IMR-90 (cell line): ENCODE measurements around the gene UMODL1. TPM values are rescaled to one million over a fixed set of nuclear protein-coding genes. Genes with fewer than 3 reads are reported as not detected.

Experiments
- ATAC-seq: fragments of 200-7000 bp; cut with Tn5 transposase; 2 replicates; pipeline ENCODE4 v1.9.1; 2020; ENCODE audit warnings: low read depth, mild to moderate bottlenecking, moderate library complexity
- BruUV-seq: library from RNA; stranded (reverse); fragments of 400-500 nt; replicated peaks from 2 replicates; lab custom pipeline; 2021; lab: Mats Ljungman, UMichigan
- CTCF ChIA-PET: fragments of 300-600 bp; formaldehyde crosslinking; extraction: SDS; loops from one replicate; lab custom pipeline; 2021; ENCODE audit warnings: antibody characterized with exemption; lab: Yijun Ruan, JAX
- POLR2A ChIA-PET: fragments of 300-600 bp; sonication (Branson Sonifier 250); formaldehyde crosslinking; loops from one replicate; lab custom pipeline; 2022; ENCODE audit warnings: antibody characterized with exemption; ENCODE audit not compliant: unreplicated experiment; lab: Charles Lee
- DNase-seq: peaks from one replicate; pipeline ENCODE4 v3.0.0; 2013
- H2AFZ ChIP-seq: replicated peaks from 2 replicates; pipeline ENCODE3; 2013; ENCODE audit warnings: low read length, mild to moderate bottlenecking; ENCODE audit not compliant: poor library complexity
- H2AK5ac ChIP-seq: 2 replicates; pipeline ENCODE4 v1.6.1; 2013; ENCODE audit warnings: low read depth, low read length, inconsistent platforms
- H2AK9ac ChIP-seq: replicated peaks from 2 replicates; pipeline ENCODE3; 2013; ENCODE audit warnings: mild to moderate bottlenecking, low read depth, low read length, moderate library complexity; ENCODE audit not compliant: poor library complexity
- H2BK120ac ChIP-seq: 2 replicates; pipeline ENCODE4 v1.6.1; 2013; ENCODE audit warnings: low read depth, low read length, inconsistent platforms
- H2BK15ac ChIP-seq: 3 replicates; pipeline ENCODE4 v1.6.1; 2013; ENCODE audit warnings: low read depth, low read length, inconsistent platforms
- H2BK20ac ChIP-seq: 2 replicates; pipeline ENCODE4 v1.6.1; 2013; ENCODE audit warnings: low read depth, mild to moderate bottlenecking, inconsistent platforms, low read length, moderate library complexity
- H2BK5ac ChIP-seq: 2 replicates; pipeline ENCODE4 v1.6.1; 2013; ENCODE audit warnings: mild to moderate bottlenecking, low read depth, low read length, inconsistent platforms; ENCODE audit not compliant: poor library complexity, severe bottlenecking
- H3K14ac ChIP-seq: replicated peaks from 2 replicates; pipeline ENCODE4 v1.6.1; 2013; ENCODE audit warnings: low read depth, low read length, inconsistent platforms
- H3K18ac ChIP-seq: 2 replicates; pipeline ENCODE4 v1.6.1; 2013; ENCODE audit warnings: low read depth, low read length, control low read depth
- H3K23ac ChIP-seq: 2 replicates; pipeline ENCODE4 v1.6.1; 2013; ENCODE audit warnings: low read depth, low read length, inconsistent platforms
- H3K27ac ChIP-seq: 2 replicates; pipeline ENCODE4 v1.5.1; 2013; ENCODE audit warnings: mild to moderate bottlenecking, control low read depth, low read length; ENCODE audit not compliant: insufficient read depth
- H3K27me3 ChIP-seq: 2 replicates; pipeline ENCODE4 v1.6.1; 2013; ENCODE audit warnings: low read length; ENCODE audit not compliant: control insufficient read depth, insufficient read depth
- H3K36me3 ChIP-seq: 2 replicates; pipeline ENCODE4 v1.6.1; 2013; ENCODE audit warnings: low read length, mixed read lengths; ENCODE audit not compliant: control insufficient read depth, insufficient read depth
- H3K4ac ChIP-seq: 2 replicates; pipeline ENCODE4 v1.6.1; 2013; ENCODE audit warnings: low read depth, low read length, inconsistent platforms
- H3K4me1 ChIP-seq: 2 replicates; pipeline ENCODE4 v1.6.1; 2013; ENCODE audit warnings: low read length, mixed read lengths; ENCODE audit not compliant: control insufficient read depth, insufficient read depth
- H3K4me2 ChIP-seq: 2 replicates; pipeline ENCODE4 v1.6.1; 2013; ENCODE audit warnings: low read depth, mild to moderate bottlenecking, control low read depth, low read length, moderate library complexity
- H3K4me3 ChIP-seq: 2 replicates; pipeline ENCODE4 v1.5.1; 2013; ENCODE audit warnings: low read depth, mild to moderate bottlenecking, control low read depth, low read length, moderate library complexity; ENCODE audit not compliant: insufficient read depth
- H3K56ac ChIP-seq: 2 replicates; pipeline ENCODE4 v1.6.1; 2013; ENCODE audit warnings: low read length, inconsistent platforms; ENCODE audit not compliant: insufficient read depth; ENCODE audit errors: extremely low read depth
- H3K79me1 ChIP-seq, 2 experiments: 2 replicates each; pipeline ENCODE4 v1.6.1; 2013; ENCODE audit warnings: low read length in 2 of 2, inconsistent platforms in 1 of 2, low read depth in 1 of 2
- H3K9ac ChIP-seq: 2 replicates; pipeline ENCODE4 v1.6.1; 2013; ENCODE audit warnings: low read depth, low read length, control low read depth
- H3K9me1 ChIP-seq: 2 replicates; pipeline ENCODE4 v1.6.1; 2013; ENCODE audit warnings: low read length, inconsistent platforms; ENCODE audit not compliant: insufficient read depth
- H3K9me3 ChIP-seq: 2 replicates; pipeline ENCODE4 v1.6.1; 2013; ENCODE audit warnings: low read length; ENCODE audit not compliant: control insufficient read depth, insufficient read depth
- H4K20me1 ChIP-seq: 2 replicates; pipeline ENCODE4 v1.6.1; 2013; ENCODE audit warnings: low read length, inconsistent platforms; ENCODE audit not compliant: insufficient read depth
- H4K5ac ChIP-seq: 2 replicates; pipeline ENCODE4 v1.6.1; 2013; ENCODE audit warnings: mild to moderate bottlenecking, low read depth, low read length, control low read depth
- H4K8ac ChIP-seq, 2 experiments: 2 replicates each; pipeline ENCODE4 v1.6.1; 2013; ENCODE audit warnings: low read depth in 2 of 2, low read length in 2 of 2, control low read depth in 1 of 2, inconsistent platforms in 1 of 2
- H4K91ac ChIP-seq: 2 replicates; pipeline ENCODE4 v1.6.1; 2013; ENCODE audit warnings: low read depth, low read length, inconsistent platforms; ENCODE audit not compliant: insufficient read depth
- BHLHE40 ChIP-seq: fragments of 150-350 bp; IDR thresholded peaks from 2 replicates; pipeline ENCODE4 v1.6.1; 2016; ENCODE audit warnings: mild to moderate bottlenecking, low read depth, low read length
- CEBPB ChIP-seq: IDR thresholded peaks from 2 replicates; pipeline ENCODE4 v1.6.1; 2012; ENCODE audit warnings: low read depth, low read length, improper control_type of control experiment
- CHD1 ChIP-seq: IDR thresholded peaks from 2 replicates; pipeline ENCODE4 v1.6.1; 2012; ENCODE audit warnings: low read depth, low read length, improper control_type of control experiment
- ELK1 ChIP-seq: fragments of 150-350 bp; IDR thresholded peaks from 2 replicates; pipeline ENCODE4 v1.6.1; 2016; ENCODE audit warnings: low read depth, mild to moderate bottlenecking, low read length, moderate library complexity, borderline replicate concordance
- FOS ChIP-seq: fragments of 150-350 bp; IDR thresholded peaks from 2 replicates; pipeline ENCODE4 v1.6.1; 2016; ENCODE audit warnings: low read depth, low read length
- MAFK ChIP-seq: IDR thresholded peaks from 2 replicates; pipeline ENCODE4 v1.6.1; 2012; ENCODE audit warnings: low read depth, low read length, improper control_type of control experiment
- MAZ ChIP-seq: IDR thresholded peaks from 2 replicates; pipeline ENCODE4 v1.6.1; 2012; ENCODE audit warnings: low read depth, mild to moderate bottlenecking, low read length, improper control_type of control experiment, moderate library complexity, borderline replicate concordance
- MXI1 ChIP-seq: IDR thresholded peaks from 2 replicates; pipeline ENCODE4 v1.6.1; 2012; ENCODE audit warnings: low read depth, mild to moderate bottlenecking, low read length, moderate library complexity, borderline replicate concordance
- NFE2L2 ChIP-seq: fragments of 150-350 bp; IDR thresholded peaks from 2 replicates; pipeline ENCODE4 v1.6.1; 2016; ENCODE audit warnings: low read depth, mild to moderate bottlenecking, low read length
- POLR2A ChIP-seq: IDR thresholded peaks from 2 replicates; pipeline ENCODE4 v1.6.1; 2012; ENCODE audit warnings: mild to moderate bottlenecking, low read depth, low read length
- RAD21 ChIP-seq: IDR thresholded peaks from 2 replicates; pipeline ENCODE4 v1.6.1; 2012; ENCODE audit warnings: low read length, improper control_type of control experiment
- RCOR1 ChIP-seq: IDR thresholded peaks from 2 replicates; pipeline ENCODE4 v1.6.1; 2012; ENCODE audit warnings: mild to moderate bottlenecking, low read length, improper control_type of control experiment; ENCODE audit not compliant: insufficient replicate concordance
- RFX5 ChIP-seq: IDR thresholded peaks from 2 replicates; pipeline ENCODE4 v1.8.0; 2012; ENCODE audit warnings: low read depth, mild to moderate bottlenecking, low read length, moderate library complexity
- SMC3 ChIP-seq: fragments of 150-350 bp; IDR thresholded peaks from 2 replicates; pipeline ENCODE4 v1.6.1; 2016; ENCODE audit warnings: low read depth, mild to moderate bottlenecking, antibody characterized with exemption, low read length, moderate library complexity
- WGBS, 2 experiments: methylation state at CpG; one replicate each; pipeline versions ENCODE4 v1.1.5 to v1.1.7; 2013; ENCODE audit warnings: missing lambda C conversion rate in 2 of 2; ENCODE audit not compliant: insufficient read length in 1 of 2; ENCODE audit errors: extremely low coverage in 2 of 2; 5-methylcytosine and 5-hydroxymethylcytosine counted together
- dilution Hi-C: fragments of 300-500 bp; cut with HindIII; formaldehyde crosslinking; loops from one replicate; pipeline ENCODE4 v1.14.3; 2018; ENCODE audit warnings: low sequenced_read_pairs; ENCODE audit not compliant: unreplicated experiment
- in situ Hi-C: fragments of 300-500 bp; cut with MboI; formaldehyde crosslinking; loops from 3 replicates; pipeline ENCODE4 v1.14.3; 2019; ENCODE audit warnings: low sequenced_read_pairs, inconsistent platforms, mixed read lengths
- intact Hi-C: fragments of 100-400 bp; cut with micrococcal nuclease; formaldehyde crosslinking; loops from 2 replicates; pipeline ENCODE4 v1.10.0; 2022
- polyA plus RNA-seq, 3 experiments: library from polyadenylated mRNA; depleted of rRNA; stranded (reverse); fragments of >200 nt; gene quantifications; 2 replicates each; pipeline ENCODE4 v1.2.3, GENCODE V29; 2012; ENCODE audit warnings: low replicate concordance in 1 of 3
- total RNA-seq: library from RNA; depleted of rRNA; stranded (reverse); fragments of >200 nt; gene quantifications from 2 replicates; pipeline ENCODE4 v1.2.3, GENCODE V29; 2012
- TF ChIP-seq, protein P1 (sequence below): fragments of 150-350 bp; IDR thresholded peaks from 2 replicates; pipeline ENCODE4 v1.6.1; 2017; ENCODE audit warnings: mild to moderate bottlenecking, antibody characterized with exemption, low read length, low read depth
- TF ChIP-seq, protein P2 (sequence below): conservative IDR thresholded peaks from 2 replicates; pipeline ENCODE4 v1.5.1; 2012; ENCODE audit warnings: mild to moderate bottlenecking, low read depth, low read length, improper control_type of control experiment

UMODL1 gene
- total and polyA plus RNA-seq, 2 of the 4 experiments (the other 2 are of a cell fraction) = 0.02 TPM; not detected in 1

GRCh38 chr21:42080788-42081083 lies 9.6 kb downstream of the UMODL1 start:
- intact Hi-C loops = no loop called here
- no peak overlapping the region for H4K8ac ChIP-seq

More at GRCh38 chr21:42080788-42081083, 9.6 kb downstream of the UMODL1 start:
- 0 out of 2 replicates have a peak overlapping the region, but pooled peaks have one; percentile 12 for H2BK120ac ChIP-seq
- no peaks in the 10 kb centered on the region for H3K79me1 ChIP-seq
- no peak overlapping the region for H4K91ac ChIP-seq
- WGBS, 2 experiments = 67% methylated on average over 2 of the region's 6 CpGs; no CpG with 5 or more reads in 1 of the 2 experiments
- no peak overlapping the region for H2AK5ac ChIP-seq
- H3K9me1 ChIP-seq = no peaks in the 10 kb centered on the region
- no peak overlapping the region for H3K9ac ChIP-seq
- H2BK20ac ChIP-seq = no peak overlapping the region
- no peak overlapping the region for H3K27ac ChIP-seq
- ATAC-seq (peak; percentile 70), DNase-seq (peak; percentile 89)
- in situ Hi-C loops (no loop called here), dilution Hi-C loops (no loop called here)
- H2BK5ac ChIP-seq = no peak overlapping the region
- H2BK15ac ChIP-seq = no peak overlapping the region
- H2AK9ac ChIP-seq = no peak overlapping the region
- no peak overlapping the region for H2AFZ ChIP-seq
- no peaks in the 10 kb centered on the region for H3K36me3 ChIP-seq
- H4K5ac ChIP-seq = no peak overlapping the region
- no peak overlapping the region for H3K23ac ChIP-seq
- 0 out of 2 replicates have a peak overlapping the region, but pooled peaks have one; percentile 12 for H3K14ac ChIP-seq
- ChIA-PET CTCF (no interaction called here), POLR2A (no interaction called here)
- H3K4me1 ChIP-seq = no peaks in the 10 kb centered on the region
- no peak overlapping the region for H3K18ac ChIP-seq
- H3K4ac ChIP-seq = peak overlapping the region; percentile 33; the same call in 1 of the 2 replicates
- TF ChIP-seq BHLHE40 = peak; percentile 54; the same call in 1 of the 2 replicates
- no peak for TF ChIP-seq MAZ
- no peak for TF ChIP-seq SMC3
- TF ChIP-seq NFE2L2 = no peak
- no peak for TF ChIP-seq RCOR1
- TF ChIP-seq MXI1 = peak; percentile 78; the same call in 1 of the 2 replicates
- peak; percentile 30; the same call in 1 of the 2 replicates for TF ChIP-seq MAFK
- no peak for TF ChIP-seq RAD21
- TF ChIP-seq CHD1 = no peak
- peak; percentile 95 for TF ChIP-seq CEBPB
- TF ChIP-seq POLR2A = no peak
- TF ChIP-seq, protein P1, sequence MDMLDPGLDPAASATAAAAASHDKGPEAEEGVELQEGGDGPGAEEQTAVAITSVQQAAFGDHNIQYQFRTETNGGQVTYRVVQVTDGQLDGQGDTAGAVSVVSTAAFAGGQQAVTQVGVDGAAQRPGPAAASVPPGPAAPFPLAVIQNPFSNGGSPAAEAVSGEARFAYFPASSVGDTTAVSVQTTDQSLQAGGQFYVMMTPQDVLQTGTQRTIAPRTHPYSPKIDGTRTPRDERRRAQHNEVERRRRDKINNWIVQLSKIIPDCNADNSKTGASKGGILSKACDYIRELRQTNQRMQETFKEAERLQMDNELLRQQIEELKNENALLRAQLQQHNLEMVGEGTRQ = peak; percentile 67; the same call in 1 of the 2 replicates
- TF ChIP-seq FOS = peak; percentile 42; the same call in 1 of the 2 replicates
- TF ChIP-seq, protein P2, sequence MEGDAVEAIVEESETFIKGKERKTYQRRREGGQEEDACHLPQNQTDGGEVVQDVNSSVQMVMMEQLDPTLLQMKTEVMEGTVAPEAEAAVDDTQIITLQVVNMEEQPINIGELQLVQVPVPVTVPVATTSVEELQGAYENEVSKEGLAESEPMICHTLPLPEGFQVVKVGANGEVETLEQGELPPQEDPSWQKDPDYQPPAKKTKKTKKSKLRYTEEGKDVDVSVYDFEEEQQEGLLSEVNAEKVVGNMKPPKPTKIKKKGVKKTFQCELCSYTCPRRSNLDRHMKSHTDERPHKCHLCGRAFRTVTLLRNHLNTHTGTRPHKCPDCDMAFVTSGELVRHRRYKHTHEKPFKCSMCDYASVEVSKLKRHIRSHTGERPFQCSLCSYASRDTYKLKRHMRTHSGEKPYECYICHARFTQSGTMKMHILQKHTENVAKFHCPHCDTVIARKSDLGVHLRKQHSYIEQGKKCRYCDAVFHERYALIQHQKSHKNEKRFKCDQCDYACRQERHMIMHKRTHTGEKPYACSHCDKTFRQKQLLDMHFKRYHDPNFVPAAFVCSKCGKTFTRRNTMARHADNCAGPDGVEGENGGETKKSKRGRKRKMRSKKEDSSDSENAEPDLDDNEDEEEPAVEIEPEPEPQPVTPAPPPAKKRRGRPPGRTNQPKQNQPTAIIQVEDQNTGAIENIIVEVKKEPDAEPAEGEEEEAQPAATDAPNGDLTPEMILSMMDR = no peak
- no peak for TF ChIP-seq RFX5
- no peak for TF ChIP-seq ELK1
- no peak overlapping the region for H3K4me3 ChIP-seq
- BruUV-seq = no TSS peak
- H3K27me3 ChIP-seq = no peaks in the 10 kb centered on the region; the same call in 1 of the 2 replicates
- H3K56ac ChIP-seq = no peak overlapping the region
- H4K20me1 ChIP-seq = no peaks in the 10 kb centered on the region
- no peaks in the 10 kb centered on the region for H3K9me3 ChIP-seq
- H3K4me2 ChIP-seq = no peak overlapping the region
